ENCODE measurements around the gene ATP5IF1.
A peak's percentile ranks its signal among the peaks of the same experiment; 100 is the strongest.

Gene ATP5IF1

DNA sequence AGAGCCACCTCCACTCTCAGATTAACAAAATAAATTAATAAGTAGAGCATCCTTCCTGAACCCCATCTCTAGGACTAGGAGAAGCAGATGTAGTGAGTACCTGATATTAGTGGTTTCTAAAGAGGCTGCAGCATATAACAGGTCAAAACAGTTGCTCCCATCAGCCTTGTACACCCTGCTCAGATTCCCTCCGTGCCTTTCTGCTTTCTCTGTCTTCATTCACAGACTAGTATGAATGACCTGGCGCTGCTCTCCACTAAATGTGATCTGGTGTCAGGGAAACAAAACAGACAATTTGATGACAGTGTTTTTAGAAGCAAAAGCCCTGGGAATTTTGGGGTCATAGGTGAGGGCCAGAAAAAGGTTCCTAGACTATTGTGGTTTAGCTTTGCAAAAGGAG, 31.7 kb downstream of the ATP5IF1 start:
- no peaks in the 10 kb centered on the region for H3K9me3 ChIP-seq (ENCODE audit: control insufficient read depth, low read length)
- H3K27ac ChIP-seq (ENCODE audit: low read depth, low read length, severe bottlenecking): no peak overlapping the region
- no peak overlapping the region for H3K4me3 ChIP-seq (ENCODE audit: extremely low read depth, insufficient read depth, low read length, poor library complexity, severe bottlenecking)
- H3K36me3 ChIP-seq (ENCODE audit: control insufficient read depth, insufficient read depth, low read length): peaks cover 49% of the 10 kb centered on the region
- WGBS, 2 experiments (ENCODE audit: insufficient coverage in 2 of 2): 86 to 100% methylated on average over 1 to 2 of the region's 2 CpGs
- H3K4me1 ChIP-seq (ENCODE audit: control insufficient read depth, insufficient read depth, low read length, poor library complexity, severe bottlenecking): peaks cover 31% of the 10 kb centered on the region

GRCh38 chr1:28269529-28269928, 33.6 kb downstream of the ATP5IF1 start:
- no peaks in the 10 kb centered on the region for H3K9me3 ChIP-seq (ENCODE audit: control insufficient read depth, low read length)
- no CpG with 5 or more reads among the region's 2 CpGs for WGBS, 2 experiments (ENCODE audit: insufficient coverage in 2 of 2)
- no peak overlapping the region for H3K4me3 ChIP-seq (ENCODE audit: extremely low read depth, insufficient read depth, low read length, poor library complexity, severe bottlenecking)

DNA sequence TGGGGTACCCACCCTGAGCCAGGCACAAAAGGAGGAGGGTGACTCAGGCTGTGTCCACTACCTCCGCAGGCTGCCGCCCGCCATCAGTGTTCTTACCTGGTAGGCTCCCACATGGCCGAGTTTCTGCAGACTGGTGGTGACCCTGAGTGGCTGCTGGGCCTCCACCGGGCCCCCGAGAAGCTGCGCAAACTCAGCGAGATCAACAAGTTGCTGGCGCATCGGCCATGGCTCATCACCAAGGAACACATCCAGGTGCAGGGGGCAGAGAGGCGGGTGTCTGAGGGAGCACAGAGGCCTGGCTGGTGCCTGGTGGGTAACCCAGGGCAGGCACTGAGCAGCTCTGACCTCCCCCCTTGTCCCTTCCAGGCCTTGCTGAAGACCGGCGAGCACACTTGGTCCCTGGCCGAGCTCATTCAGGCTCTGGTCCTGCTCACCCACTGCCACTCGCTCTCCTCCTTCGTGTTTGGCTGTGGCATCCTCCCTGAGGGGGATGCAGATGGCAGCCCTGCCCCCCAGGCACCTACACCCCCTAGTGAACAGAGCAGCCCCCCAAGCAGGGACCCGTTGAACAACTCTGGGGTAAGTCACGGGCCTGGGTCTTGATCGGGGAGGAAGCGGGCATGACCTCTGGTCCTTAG, 36.4 kb downstream of the ATP5IF1 start:
- Histone ChIP-seq H3K4me3 (ENCODE audit: extremely low read depth, insufficient read depth, low read length, poor library complexity, severe bottlenecking) (no peak overlapping the region), H3K9me3 (ENCODE audit: control insufficient read depth, low read length) (no peaks in the 10 kb centered on the region), H3K27ac (ENCODE audit: low read depth, low read length, severe bottlenecking) (no peak overlapping the region), H3K4me1 (ENCODE audit: control insufficient read depth, insufficient read depth, low read length, poor library complexity, severe bottlenecking) (peaks cover 27% of the 10 kb centered on the region), H3K36me3 (ENCODE audit: control insufficient read depth, insufficient read depth, low read length) (peaks cover 90% of the 10 kb centered on the region)
- WGBS, 2 experiments (ENCODE audit: insufficient coverage in 2 of 2): 97 to 98% methylated on average over 13 to 14 of the region's 20 CpGs

More at GRCh38 chr1:28269529-28269928, 33.6 kb downstream of the ATP5IF1 start:
- peaks cover 37% of the 10 kb centered on the region for H3K4me1 ChIP-seq (ENCODE audit: control insufficient read depth, insufficient read depth, low read length, poor library complexity, severe bottlenecking)
- peaks cover 64% of the 10 kb centered on the region for H3K36me3 ChIP-seq (ENCODE audit: control insufficient read depth, insufficient read depth, low read length)
- H3K27ac ChIP-seq (ENCODE audit: low read depth, low read length, severe bottlenecking): no peak overlapping the region

- peaks cover 95% of the 10 kb centered on the region for H3K36me3 ChIP-seq (ENCODE audit: control insufficient read depth, insufficient read depth, low read length)
Measured at GRCh38 chr1:28273216-28273860, 37.4 kb downstream of the ATP5IF1 start.

GRCh38 chr1:28278763-28279162, 42.8 kb downstream of the ATP5IF1 start:
- Histone ChIP-seq H3K27ac (ENCODE audit: low read depth, low read length, severe bottlenecking) (no peak overlapping the region), H3K4me3 (ENCODE audit: extremely low read depth, insufficient read depth, low read length, poor library complexity, severe bottlenecking) (no peak overlapping the region), H3K36me3 (ENCODE audit: control insufficient read depth, insufficient read depth, low read length) (peaks cover 94% of the 10 kb centered on the region), H3K4me1 (ENCODE audit: control insufficient read depth, insufficient read depth, low read length, poor library complexity, severe bottlenecking) (peaks cover 5% of the 10 kb centered on the region), H3K9me3 (ENCODE audit: control insufficient read depth, low read length) (no peaks in the 10 kb centered on the region)
- 92 to 100% methylated on average over 3 of the region's 5 CpGs for WGBS, 2 experiments (ENCODE audit: insufficient coverage in 2 of 2)

More at GRCh38 chr1:28273216-28273860, 37.4 kb downstream of the ATP5IF1 start:
- 85 to 86% methylated on average over 12 to 13 of the region's 17 CpGs for WGBS, 2 experiments (ENCODE audit: insufficient coverage in 2 of 2)
- Histone ChIP-seq H3K9me3 (ENCODE audit: control insufficient read depth, low read length) (no peaks in the 10 kb centered on the region), H3K27ac (ENCODE audit: low read depth, low read length, severe bottlenecking) (peak overlapping the region; percentile 17), H3K4me1 (ENCODE audit: control insufficient read depth, insufficient read depth, low read length, poor library complexity, severe bottlenecking) (peaks cover 27% of the 10 kb centered on the region), H3K4me3 (ENCODE audit: extremely low read depth, insufficient read depth, low read length, poor library complexity, severe bottlenecking) (no peak overlapping the region)

DNA sequence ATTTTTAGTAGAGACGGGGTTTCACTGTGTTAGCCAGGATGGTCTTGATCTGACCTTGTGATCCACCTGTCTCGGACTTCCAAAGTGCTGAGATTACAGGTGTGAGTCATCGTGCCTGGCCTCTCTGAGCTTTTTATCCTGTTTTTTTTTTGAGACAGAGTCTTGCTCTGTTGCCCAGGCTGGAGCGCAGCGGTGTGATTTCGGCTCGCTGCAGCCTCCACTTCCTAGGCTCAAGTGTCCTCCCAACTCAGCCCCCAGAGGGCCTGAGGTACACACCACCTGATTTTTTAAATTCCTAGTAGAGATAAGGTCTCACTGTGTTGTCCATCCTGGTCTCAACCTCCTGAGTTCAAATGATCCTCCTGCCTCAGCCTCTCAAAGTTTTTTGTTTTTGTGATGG, 43.8 kb downstream of the ATP5IF1 start:
- Histone ChIP-seq H3K36me3 (ENCODE audit: control insufficient read depth, insufficient read depth, low read length) (peaks cover 84% of the 10 kb centered on the region), H3K4me1 (ENCODE audit: control insufficient read depth, insufficient read depth, low read length, poor library complexity, severe bottlenecking) (no peaks in the 10 kb centered on the region), H3K27ac (ENCODE audit: low read depth, low read length, severe bottlenecking) (no peak overlapping the region), H3K9me3 (ENCODE audit: control insufficient read depth, low read length) (no peaks in the 10 kb centered on the region), H3K4me3 (ENCODE audit: extremely low read depth, insufficient read depth, low read length, poor library complexity, severe bottlenecking) (no peak overlapping the region)
- 97% methylated on average over 7 of the region's 7 CpGs for WGBS, 2 experiments (ENCODE audit: insufficient coverage in 2 of 2)

GRCh38 chr1:28280501-28280900, 44.6 kb downstream of the ATP5IF1 start:
- WGBS, 2 experiments (ENCODE audit: insufficient coverage in 2 of 2): 100% methylated on average over 6 to 7 of the region's 8 CpGs
- Histone ChIP-seq H3K4me1 (ENCODE audit: control insufficient read depth, insufficient read depth, low read length, poor library complexity, severe bottlenecking) (no peaks in the 10 kb centered on the region), H3K36me3 (ENCODE audit: control insufficient read depth, insufficient read depth, low read length) (peaks cover 77% of the 10 kb centered on the region), H3K9me3 (ENCODE audit: control insufficient read depth, low read length) (no peaks in the 10 kb centered on the region), H3K4me3 (ENCODE audit: extremely low read depth, insufficient read depth, low read length, poor library complexity, severe bottlenecking) (no peak overlapping the region), H3K27ac (ENCODE audit: low read depth, low read length, severe bottlenecking) (no peak overlapping the region)

DNA sequence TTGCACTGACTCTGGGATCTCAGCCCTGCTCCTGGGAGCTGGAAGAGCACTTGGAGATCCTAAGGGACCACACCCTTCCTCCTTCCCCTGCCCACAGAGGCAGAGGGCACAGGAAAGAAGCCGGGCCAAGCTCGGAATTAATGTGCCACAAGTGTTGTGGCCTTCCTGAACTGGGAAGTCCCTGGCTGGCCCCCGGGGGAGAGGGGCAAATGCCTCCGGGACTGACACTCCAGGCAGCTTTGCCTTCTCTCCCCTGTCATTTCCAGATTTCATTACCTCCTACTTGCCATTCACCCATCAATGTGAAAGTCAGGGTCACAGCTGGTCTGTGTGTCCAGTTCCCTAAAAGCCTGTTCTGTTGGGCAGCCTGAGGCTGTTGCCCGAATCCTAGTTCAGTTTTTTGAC, 45.1 kb downstream of the ATP5IF1 start:
- Histone ChIP-seq H3K4me1 (ENCODE audit: control insufficient read depth, insufficient read depth, low read length, poor library complexity, severe bottlenecking) (no peaks in the 10 kb centered on the region), H3K27ac (ENCODE audit: low read depth, low read length, severe bottlenecking) (no peak overlapping the region), H3K4me3 (ENCODE audit: extremely low read depth, insufficient read depth, low read length, poor library complexity, severe bottlenecking) (no peak overlapping the region), H3K9me3 (ENCODE audit: control insufficient read depth, low read length) (no peaks in the 10 kb centered on the region), H3K36me3 (ENCODE audit: control insufficient read depth, insufficient read depth, low read length) (peaks cover 72% of the 10 kb centered on the region)
- 92 to 93% methylated on average over 3 to 4 of the region's 5 CpGs for WGBS, 2 experiments (ENCODE audit: insufficient coverage in 2 of 2)

- no peak overlapping the region for H3K27ac ChIP-seq (ENCODE audit: low read depth, low read length, severe bottlenecking)
- no peak overlapping the region for H3K4me3 ChIP-seq (ENCODE audit: extremely low read depth, insufficient read depth, low read length, poor library complexity, severe bottlenecking)
- H3K36me3 ChIP-seq (ENCODE audit: control insufficient read depth, insufficient read depth, low read length): peaks cover 66% of the 10 kb centered on the region
- H3K4me1 ChIP-seq (ENCODE audit: control insufficient read depth, insufficient read depth, low read length, poor library complexity, severe bottlenecking): no peaks in the 10 kb centered on the region
- H3K9me3 ChIP-seq (ENCODE audit: control insufficient read depth, low read length): no peaks in the 10 kb centered on the region
- WGBS, 2 experiments (ENCODE audit: insufficient coverage in 2 of 2): 90 to 92% methylated on average over 13 to 14 of the region's 14 CpGs
Measured at GRCh38 chr1:28281608-28282425, 45.9 kb downstream of the ATP5IF1 start.

DNA sequence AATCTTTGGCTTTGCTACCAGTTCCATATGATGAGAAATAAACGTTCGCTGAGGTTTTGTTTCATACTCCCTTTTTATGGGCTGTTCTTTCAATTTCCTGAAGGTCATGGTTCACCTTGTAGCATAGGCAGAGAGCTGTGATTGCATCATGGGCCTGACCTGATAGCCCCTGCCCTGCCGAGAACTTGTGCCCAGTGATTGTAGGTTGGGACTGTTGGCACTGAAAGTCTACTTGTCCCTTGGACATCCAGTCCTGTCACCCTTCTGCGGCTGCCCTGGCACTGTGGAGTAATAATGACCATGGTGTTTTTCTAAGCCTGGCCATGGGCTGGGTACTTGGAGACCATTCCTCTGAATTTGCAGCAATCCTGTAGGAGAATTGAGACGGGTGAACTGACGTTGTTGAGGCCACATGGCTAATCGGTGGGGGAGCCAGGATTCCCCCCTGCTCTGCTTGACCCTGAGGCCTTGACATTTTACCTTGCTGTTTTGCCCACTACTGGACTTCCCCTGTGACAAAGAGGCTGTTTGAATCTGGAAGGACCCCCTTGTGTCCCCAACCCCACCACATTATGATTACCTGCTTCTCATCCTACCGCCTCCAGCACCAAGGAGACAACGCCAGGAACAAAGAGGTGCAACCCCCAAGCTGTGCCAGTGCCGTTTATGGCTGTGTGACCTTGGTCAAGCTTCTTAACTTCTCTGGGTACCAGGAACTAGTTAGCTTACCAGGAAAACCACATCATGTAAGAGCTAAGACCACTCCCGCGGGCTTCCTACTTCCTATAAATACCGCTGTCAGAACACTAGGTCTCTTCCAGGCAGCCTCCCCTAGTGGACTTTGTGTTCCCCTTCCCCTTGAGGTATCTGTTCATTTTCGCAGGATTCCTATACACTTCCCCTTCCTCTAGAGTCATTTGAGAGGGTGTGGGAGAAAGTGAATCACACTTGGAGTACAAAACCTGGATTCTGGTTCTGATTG, 46.8 kb downstream of the ATP5IF1 start:
- 95 to 99% methylated on average over 9 to 13 of the region's 14 CpGs for WGBS, 2 experiments (ENCODE audit: insufficient coverage in 2 of 2)
- H3K4me3 ChIP-seq (ENCODE audit: extremely low read depth, insufficient read depth, low read length, poor library complexity, severe bottlenecking): no peak overlapping the region
- no peak overlapping the region for H3K27ac ChIP-seq (ENCODE audit: low read depth, low read length, severe bottlenecking)
- no peaks in the 10 kb centered on the region for H3K9me3 ChIP-seq (ENCODE audit: control insufficient read depth, low read length)
- peaks cover 57% of the 10 kb centered on the region for H3K36me3 ChIP-seq (ENCODE audit: control insufficient read depth, insufficient read depth, low read length)
- H3K4me1 ChIP-seq (ENCODE audit: control insufficient read depth, insufficient read depth, low read length, poor library complexity, severe bottlenecking): no peaks in the 10 kb centered on the region

Measured in mesodermal cell (in vitro differentiated cells).